ENCODE results near the gene CHIC2.

Gene CHIC2

DNA sequence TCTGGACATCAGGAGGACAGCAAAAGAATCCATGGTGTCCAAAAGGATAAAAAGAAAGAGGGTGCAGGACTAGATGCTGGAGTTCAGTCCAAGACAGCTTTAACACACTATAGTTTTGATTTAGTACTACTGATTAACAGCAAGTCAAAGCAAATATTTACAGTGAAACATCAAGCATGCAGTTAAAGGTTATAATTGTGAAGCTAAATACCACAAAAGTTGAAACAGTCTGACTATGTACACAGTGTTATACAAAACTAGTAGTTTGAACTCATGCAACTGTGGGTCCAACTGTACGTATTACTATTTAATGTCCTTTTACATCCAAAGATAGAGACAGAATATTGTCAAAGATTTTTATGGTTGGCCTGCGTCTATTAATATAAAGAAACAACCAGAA lies 57.6 kb downstream of the CHIC2 start:
- DNase-seq (ENCODE audit: low read depth), result no peak

DNA sequence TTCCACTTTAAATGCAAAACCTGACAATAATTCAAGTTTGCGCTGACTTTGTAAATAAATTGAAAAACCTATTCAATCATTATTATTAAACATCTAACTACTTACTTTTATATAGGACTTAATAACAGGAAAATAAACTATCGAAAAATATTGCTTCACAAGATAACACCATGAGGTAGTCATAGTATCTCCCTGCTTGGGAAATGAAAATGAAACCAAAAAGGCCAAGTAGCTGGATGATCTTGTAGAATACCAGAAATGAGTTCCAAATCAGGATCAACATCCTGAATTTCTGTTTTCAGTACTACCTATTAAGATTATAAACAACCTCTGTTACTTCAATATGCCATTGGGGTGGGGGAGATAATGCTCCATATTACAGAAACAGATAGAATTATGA lies 58.9 kb downstream of the CHIC2 start:
- DNase-seq (ENCODE audit: low read depth), result no peak

DNA sequence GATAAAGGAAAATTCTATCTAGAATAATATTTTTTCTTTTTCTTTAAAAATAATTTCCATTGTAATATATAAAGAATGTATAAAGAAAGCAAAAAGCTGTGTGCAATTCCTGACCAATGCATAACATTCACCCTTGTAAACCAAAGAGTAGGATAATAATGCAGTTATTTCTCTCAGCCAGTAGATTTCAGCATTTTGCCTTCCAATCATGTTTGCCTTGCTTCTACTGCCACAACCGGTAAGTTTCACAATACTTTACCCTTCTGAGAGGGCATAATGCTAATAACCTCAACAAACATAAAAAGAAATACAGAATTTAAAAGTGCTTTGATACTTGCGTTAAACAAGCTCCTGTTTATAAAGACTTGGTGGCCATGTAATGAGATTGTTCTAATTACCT lies 59.9 kb downstream of the CHIC2 start:
- no peak for DNase-seq (ENCODE audit: low read depth)

DNA sequence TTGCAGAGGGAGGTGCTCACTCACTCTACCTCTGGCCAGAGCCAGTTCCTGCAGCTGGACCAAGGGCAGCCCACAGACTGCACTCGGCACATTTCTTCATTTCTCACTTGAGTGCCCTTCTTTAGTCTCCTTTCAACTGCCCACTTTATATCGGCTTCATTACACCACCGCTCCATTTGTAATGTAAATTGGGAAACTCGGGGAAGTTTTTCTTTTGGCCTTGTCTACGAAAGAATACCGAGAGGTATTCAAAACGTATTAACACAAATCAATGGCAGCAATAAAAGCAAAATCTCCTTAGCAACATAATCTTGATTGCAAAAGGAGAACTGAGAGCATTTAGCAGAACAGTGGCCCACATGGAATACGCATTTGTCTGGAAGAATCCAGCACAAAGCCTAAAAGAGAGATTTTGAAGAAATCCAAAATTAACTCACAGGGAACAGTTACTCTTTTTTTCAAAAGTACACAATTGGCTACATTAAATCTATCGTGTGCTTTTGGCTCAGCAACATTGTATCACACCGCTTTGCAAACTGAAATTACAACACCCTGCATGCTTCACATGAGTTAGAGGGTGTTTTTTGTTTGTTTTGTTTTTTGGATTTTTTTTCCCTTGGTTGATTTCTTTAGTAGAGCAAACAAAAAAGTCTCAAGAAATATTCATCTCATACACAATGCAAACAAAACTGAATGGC lies 62.6 kb downstream of the CHIC2 start:
- DNase-seq (ENCODE audit: low read depth), result no peak

DNA sequence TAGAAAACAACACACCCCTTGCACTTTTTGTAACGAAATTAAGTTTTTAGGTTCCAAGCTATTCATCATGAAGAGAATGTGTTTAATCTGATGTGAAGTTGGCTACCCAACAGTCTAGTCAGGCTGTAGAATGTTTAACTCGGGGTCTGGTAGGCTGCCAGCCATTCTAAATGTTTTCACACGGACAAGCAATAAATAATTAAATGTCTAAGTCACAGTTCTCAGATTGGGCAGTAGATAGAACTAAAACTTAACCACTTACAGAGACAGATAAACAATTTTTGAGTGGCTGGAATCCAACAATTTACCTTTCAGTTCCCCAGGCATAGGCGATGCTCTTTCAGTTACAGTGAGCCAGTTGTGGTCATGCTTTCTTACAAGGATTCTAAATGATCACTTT lies 66.5 kb downstream of the CHIC2 start:
- no peak for DNase-seq (ENCODE audit: low read depth)

DNA sequence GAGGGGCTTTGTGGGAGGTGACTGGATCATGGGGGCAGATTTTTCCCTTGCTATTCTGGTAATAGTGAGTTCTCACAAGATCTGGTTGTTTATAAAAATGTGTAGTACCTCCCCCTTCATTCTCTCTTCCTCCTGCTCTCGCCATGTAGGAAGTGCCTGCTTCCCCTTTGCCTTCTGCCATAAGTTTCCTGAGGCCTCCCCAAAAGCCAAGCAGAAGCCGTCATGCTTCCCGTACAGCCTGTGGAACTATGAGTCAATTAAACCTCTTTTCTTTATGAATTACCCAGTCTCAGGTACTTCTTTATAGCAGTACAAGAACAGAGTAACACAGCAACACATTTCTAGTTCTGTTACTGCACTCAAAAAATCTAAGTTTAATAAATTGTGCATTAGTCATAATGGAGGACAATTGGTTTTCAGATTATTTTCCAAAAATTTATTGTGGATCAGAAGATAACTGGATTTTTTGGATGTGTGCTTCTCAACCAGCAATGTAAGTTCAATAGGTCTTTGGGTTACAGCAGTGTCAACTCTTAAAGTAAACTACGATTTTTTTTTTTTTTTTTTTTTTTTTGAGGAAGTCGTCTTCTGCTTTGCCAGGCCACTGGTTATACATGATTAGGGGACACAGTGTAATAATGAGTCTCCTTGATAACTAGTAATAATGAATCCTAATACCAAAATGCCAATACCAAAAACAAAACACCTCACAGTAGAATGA lies 69.9 kb downstream of the CHIC2 start:
- peak; percentile 24 for DNase-seq (ENCODE audit: low read depth)

DNA sequence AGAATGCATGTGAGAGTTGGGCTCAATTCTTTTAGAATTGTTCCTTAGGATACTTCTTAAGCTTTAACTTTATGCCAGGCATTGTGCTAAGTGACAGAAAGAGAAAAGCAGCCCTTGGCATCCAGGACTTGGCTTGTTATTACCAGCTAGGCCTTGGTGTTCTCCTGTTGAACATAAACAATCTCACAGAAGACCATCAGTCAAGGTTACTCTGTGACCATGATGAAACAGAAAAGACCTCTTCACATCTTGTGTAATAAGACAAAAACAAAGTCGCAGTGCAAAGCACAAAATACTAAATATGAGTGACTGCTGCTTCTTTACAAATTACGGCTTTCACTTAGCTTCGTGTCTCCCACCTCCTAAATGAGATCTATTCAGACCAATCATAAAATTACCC lies 71.6 kb downstream of the CHIC2 start:
- no peak for DNase-seq (ENCODE audit: low read depth)

DNA sequence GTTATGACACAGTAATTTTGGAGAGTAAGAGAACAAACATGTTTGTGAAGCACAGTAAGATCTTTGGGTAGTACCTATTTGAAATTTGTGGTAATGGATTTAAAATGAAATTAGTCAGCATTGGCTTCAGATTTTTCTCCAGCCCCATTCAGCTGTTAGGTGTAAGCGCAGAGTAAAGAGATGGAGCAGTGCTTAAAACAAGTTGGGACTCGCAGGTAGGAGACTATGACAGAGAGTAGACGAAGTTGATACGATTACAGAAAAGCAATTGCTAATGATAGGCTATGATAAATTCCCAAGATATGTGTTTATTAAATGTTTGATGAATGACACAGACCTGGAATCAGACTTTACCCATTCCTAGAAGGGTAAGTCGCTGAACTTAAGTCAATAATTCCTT lies 72.6 kb downstream of the CHIC2 start:
- no peak for DNase-seq (ENCODE audit: low read depth)

DNA sequence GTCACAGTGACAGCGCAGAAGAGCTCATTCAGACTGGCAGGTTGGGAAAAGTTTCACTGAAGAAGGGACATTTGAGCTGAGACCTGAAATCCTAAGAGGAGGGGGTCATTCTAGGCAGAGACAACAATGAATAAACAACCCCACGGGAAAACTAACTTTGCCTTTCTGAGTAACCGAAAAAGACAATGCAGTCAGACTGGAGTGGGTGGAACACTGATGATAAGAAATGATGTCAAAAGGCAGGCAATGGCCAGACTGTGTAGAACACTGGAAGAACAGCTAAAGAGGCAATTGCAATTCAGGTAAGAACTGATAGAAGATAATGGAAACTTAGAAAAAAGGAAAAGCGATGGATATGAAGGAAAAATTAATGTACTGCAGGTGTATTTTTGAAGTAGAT lies 73.8 kb downstream of the CHIC2 start:
- no peak for DNase-seq (ENCODE audit: low read depth)

DNA sequence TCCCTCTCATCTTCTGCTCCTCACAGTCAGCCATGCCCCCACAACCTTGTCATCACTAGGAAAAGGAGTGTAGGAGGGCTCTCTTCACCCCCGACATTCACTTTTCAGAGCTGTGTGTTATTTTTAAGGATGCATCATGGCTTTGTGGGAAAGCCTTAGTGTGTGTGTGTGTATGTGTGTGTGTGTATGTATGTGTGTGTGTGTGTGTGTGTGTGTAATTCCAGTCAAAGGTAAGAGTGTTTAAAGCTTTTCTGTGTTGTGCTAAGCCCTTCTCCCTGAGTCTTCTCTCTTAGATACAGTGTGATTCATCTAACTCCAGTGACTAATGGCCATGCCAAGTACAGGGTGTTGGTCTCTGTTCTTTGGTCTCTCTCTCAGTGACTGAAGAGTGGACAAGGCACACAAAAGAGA lies 76.6 kb downstream of the CHIC2 start:
- DNase-seq (ENCODE audit: low read depth), result no peak

DNA sequence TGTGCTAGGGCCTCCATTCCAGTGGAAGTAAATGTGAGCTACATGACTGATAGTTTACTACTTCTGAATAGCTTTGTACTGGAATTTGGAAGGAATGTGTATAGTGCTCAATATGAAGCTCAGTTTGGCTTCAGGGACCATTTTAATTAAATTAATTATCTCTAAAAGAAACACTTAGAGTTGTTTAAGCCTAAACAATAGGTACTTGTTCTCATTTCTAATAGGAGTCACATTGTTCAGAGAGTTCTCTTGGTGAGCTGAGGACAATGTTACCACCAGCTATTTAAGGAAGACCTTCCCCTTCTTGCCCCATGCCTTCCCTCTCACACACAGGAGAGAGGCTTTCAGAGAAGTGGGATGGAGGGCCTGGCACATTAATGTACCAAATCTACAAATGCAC lies 78.3 kb downstream of the CHIC2 start:
- no peak for DNase-seq (ENCODE audit: low read depth)

DNA sequence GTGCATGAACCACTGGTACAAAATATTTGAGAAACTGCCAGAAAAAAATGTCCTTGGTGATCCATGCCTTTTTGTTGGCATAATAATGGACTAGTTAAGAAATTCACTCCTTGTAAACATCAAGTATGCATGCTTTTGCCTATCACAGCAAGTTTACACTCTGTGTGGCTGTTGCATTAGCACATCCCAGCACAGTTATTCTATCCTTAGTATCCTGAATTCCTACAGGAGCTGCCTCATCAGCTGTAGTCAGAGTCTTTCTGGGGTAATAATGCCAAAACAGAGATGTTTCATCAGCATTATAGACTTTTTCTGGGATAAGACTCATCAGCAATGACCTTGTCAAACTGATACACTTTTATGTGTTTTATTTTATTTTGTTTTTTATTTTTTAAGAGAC lies 82.8 kb downstream of the CHIC2 start:
- DNase-seq (ENCODE audit: low read depth), result no peak

DNA sequence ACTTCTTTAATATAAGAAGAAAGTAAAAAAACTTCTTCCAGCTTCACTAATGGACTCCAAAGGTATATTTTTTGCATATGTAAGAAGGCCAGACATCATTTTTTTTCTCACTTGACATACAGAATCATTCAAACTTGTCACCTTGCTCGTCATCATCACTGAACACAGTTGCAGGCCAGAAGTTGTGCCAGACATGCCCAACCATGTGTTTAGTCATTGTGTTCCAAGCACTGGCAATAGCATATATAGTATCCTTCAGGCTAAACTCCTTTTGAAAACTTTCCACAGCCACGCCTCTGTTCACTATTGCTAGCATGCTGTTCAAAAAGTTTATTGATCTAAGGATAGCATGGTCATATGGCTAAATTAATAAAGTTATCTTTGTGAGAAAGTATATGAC lies 83.3 kb downstream of the CHIC2 start:
- no peak for DNase-seq (ENCODE audit: low read depth)

DNA sequence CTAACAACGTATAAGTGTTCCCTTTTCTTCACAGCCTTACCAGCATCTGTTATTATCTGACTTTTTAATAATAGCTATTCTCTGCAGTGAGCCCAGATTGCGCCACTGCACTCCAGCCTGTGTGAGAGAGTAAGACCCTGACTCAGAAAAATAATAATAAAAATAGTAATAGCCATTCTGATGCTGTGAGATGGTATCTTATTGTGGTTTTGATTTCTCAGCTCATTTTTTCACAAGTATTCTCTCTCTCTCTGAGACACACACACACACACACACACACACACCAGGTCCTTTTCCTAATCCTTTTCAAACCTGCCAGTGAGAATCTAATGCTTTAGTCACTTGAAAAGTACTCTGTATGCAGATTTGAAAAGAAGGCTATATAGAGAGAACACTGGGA lies 89.8 kb downstream of the CHIC2 start:
- DNase-seq (ENCODE audit: low read depth), result no peak

DNA sequence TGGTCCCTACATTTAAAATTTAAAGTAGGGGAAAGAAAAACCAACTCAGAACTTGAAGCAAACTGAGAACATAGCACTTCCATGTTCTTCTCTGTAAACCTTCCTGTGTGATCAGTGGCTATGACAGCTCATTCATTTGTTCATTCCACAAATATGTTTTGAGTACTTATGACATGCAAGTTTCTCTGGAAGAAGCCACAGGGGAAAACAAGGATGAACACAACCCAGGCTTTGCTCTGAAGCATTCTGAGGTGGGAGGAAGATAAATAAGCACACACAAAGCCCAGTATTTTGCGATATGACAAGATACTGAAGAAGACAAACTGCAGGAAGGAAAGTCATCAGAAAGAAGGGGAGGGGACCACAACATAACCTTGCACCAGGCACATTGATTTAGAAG lies 96.4 kb downstream of the CHIC2 start:
- no peak for DNase-seq (ENCODE audit: low read depth)

DNA sequence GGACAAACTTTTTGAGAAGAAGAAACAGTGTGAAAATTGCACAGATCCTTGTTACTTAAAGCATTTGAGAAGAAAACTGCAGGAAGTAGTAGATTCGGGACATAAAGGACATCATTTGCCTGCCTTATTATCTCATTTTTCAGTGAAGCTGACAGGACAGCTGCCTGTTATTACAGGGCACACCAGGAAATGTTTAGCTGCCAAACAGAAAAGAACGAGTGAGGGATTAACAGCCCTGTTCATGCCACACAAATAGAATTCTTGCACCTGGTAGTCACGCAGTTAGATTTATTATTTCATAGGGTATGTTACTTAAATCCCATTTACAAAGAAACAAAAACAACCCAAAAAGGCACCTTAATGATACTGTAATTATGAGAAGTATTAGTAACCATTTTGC lies 100.6 kb downstream of the CHIC2 start:
- no peak for DNase-seq (ENCODE audit: low read depth)

DNA sequence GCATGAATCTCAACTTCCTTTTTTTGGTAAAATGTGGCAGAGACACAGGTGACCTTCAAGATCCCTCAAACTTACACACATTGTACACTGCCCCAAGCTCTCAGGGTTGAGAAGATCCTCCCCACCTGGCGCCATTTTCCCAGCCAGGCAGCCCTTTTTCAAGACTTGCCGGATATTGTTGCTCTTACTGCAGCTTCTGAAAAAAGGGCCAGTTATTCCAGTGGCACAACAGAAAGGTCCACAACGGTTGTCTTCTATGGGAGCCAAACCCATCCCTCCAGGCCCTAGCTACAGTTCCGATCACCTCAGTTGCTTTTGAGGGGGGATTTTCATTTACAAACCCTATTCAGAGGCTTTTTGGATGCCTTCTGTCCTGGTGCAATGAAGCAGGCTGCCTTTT lies 101.1 kb downstream of the CHIC2 start:
- DNase-seq (ENCODE audit: low read depth), result no peak

DNA sequence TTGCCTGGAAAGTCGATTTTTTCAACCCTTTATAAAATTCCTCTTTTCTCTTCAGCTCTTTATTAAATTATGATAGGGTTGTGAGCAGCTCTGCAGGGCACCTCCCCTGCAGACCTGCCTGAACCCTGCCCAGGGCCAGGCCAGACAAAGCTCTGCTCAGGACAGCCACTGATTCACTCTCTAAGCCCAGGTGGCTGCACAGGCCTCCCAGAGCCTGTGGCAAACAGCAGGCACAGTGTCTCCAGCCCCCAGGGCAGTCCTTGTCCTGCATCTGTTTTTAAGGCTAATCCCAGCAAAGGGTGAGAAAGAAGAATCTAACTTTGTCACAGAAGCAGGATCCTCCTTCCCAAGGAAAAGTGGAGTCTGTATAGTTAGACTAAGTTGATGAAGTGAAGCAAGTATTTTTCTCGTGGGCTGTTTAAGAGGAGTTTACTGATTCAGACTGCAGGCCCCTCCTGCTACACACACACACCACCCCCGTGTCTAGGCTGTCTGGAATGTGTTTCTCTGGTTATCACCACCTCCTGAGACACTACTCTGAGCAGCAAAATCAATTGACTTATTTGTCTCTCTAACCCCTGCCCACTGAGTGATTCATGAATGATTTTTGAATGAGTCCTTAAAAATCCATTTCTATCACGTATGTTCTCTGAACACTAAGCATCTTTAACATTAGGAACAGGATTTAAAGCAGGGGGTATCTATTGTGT lies 101.7 kb downstream of the CHIC2 start:
- no peak for DNase-seq (ENCODE audit: low read depth)

DNA sequence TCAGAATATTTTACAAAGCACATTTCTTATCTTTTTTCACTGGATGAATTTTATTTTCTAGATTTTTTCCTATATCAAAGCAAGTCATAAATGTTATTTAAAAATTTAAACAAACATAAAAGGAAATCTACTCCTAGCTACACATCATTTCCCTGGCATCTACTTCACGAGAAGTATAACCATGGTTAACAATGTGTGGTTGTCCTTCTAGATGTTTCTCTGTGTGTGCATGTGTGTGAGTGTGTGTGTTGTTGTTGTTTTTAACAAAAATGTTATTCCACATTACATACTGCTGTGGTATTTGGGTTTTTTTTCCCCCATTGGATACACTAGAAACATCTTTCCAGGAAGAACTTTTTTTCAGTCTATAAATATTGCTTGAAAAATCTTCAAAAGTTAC lies 103.1 kb downstream of the CHIC2 start:
- DNase-seq (ENCODE audit: low read depth), result no peak

DNA sequence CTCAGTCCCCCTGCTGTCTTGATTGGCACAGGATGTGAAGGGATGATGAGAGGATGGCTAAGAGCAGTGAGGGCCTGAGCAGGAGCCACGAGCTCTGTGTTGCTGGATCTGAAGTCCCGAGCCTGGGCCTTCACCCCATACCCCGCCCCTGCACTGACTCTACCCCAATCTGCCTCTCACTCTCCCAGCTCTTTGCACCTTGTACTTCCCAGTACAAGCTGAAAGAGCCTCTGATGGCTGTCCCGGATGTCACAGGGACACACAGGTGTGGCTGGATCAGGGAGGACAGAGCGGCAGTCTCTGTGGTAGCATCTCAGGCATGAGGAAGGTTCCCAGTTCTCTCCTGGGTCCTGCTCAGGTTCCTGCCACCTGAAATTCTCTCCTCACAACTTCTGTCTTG lies 103.6 kb downstream of the CHIC2 start:
- DNase-seq (ENCODE audit: low read depth), result no peak
